GM18499 (cell line): ENCODE results near the gene CREG1.

Experiments
- ATAC-seq: cut with Tn5 transposase; IDR thresholded peaks from one replicate; pipeline ENCODE4 v1.9.1; 2021; ENCODE audit warnings: moderate number of reproducible peaks; ENCODE audit not compliant: insufficient read depth, unreplicated experiment

CREG1 gene

DNA sequence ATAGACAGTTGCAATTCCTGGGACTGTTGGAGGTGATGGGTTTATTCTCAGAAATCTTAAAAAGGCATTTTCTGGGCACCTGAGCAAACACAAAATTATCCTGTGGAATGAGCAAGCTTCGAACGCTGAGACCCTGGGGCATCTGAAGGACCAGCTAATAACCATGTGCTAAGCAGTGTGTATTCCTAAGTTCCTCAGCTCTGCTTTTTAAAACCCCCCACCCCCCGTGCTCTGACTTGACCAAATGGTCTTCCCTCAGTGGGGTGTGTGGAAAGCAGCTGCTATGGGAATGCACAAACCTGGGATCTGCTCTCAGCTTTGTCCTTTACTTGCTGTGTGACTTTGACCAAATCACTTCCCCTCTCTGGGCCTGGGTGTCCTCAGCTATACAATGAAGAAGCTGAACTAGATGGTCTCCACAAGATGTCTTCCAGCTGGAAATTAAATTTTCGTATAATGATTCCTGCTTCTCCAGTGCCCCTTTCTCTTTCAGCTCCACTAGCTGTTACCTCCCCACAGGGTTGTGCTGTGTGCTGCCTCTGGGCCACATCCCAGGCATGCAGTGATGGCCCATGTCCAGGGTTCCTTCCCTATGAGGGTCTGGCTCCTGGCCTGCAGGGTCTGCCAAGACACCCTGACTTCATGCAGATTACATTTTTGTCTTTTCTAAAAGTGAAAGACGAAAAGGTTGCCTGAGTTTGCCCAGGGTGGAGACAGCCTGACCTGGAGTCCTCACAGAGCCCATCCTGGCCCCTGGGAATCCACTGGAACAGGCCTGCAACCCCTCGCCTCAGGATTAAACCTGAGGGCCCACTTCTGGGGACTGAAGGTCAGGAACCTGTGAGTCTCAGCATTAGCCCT is 20.4 kb downstream of the CREG1 start:
- ATAC-seq, result no peak

DNA sequence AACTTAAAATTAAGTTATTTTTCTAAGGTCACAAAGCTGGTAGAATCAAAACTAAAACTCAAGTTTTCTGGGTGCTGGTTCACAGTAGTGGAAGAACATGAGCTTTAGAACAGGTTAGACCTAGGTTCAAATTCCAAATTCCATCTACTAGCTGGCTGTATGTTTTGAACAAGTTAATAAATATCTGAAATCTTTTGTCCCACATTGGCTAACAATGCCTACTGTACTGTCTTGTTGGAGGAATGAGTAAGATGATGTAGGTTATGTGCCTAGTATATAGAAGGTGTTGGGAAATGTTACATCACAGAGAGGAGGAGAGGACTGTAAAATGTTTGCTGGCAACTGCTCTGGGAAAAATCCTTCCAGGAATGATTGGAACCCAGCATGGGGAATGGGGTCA is 21.2 kb downstream of the CREG1 start:
- ATAC-seq, result no peak

- no peak for ATAC-seq
Measured at GRCh38 chr1:167529829-167530474, 23.6 kb downstream of the CREG1 start.

DNA sequence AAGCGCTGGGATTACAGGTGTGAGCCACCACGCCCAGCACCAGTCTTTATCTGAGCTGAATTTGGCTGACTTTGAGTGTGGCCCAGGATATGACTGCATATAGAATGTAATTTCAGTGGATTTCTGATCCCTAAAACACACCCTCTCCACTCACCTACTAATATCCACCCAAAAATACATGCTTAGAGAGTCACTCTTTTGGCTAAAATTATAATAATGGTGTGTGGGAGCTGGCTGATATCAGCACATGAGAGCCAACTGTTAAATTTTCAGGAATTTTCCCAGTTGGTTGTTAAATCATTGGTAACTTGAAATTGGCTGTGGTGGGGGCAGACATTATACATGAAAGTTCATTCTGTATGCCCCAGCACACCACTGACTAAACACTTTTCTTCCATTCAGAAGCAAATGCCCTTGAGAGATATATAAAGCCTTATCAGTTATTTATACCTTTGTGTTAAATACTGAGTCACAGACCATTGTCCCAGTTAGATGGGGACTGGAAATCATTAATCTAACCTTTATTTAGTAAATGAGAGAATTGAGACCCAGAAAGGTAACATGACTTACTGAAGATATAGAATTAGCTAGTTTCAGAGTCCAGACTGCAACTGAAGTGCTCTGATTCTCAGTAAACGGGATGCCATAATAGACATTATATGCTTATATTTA is 25.4 kb downstream of the CREG1 start:
- ATAC-seq, result no peak

DNA sequence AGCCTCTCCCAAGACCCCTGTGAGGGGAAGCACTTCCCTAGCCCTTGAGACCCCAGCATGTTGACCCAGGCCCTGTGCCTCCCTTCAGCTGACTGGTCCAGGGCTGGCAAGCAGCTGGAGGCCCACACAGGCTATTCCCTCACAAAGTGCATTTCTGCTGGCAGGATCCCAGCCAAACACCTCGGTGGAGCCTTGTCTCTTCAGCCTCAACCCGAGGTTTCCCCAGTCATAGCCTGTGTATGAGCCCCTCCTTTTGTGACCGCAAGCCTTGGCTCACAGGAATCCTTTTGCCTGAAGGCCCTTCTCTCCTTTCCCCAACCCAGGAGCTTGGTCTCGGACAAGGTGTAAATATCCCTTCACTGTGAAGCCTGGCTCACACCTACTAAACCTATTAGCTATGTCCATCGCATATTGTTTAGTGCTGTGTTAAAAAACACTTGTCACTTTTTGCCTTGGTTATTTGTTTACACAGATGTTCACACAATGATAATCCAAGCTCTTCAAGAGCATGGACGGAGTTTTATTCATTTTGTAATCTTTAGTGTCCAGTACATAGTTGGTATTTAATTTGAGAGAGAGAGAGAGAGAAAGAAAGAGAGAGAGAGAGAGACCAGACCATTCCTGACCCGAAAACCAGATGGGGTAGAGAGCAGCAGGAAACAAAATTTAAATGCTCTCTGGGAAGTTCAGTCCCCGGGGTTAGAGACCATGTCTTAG is 26.7 kb downstream of the CREG1 start:
- no peak for ATAC-seq

DNA sequence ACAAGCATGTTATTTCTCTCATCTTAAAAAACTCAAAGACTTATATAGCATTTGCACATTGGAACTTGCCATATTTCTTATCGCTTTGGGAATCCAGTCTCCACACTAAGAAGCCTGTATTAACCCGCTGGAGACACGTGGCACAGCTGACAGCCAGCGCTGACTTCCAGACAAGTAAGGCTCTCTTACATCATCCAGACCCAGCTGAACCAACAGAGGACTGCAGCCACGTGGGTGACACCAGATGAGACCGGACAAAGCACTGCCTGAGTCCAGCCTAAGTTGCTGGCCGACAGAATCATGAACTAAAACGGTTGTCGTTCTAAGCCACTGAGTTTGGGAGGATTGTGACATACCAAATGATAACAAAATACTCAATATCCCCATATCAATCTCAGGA is 28.9 kb downstream of the CREG1 start:
- no peak for ATAC-seq

GRCh38 chr1:167522246-167522645 is 31.3 kb downstream of the CREG1 start:
- no peak for ATAC-seq

DNA sequence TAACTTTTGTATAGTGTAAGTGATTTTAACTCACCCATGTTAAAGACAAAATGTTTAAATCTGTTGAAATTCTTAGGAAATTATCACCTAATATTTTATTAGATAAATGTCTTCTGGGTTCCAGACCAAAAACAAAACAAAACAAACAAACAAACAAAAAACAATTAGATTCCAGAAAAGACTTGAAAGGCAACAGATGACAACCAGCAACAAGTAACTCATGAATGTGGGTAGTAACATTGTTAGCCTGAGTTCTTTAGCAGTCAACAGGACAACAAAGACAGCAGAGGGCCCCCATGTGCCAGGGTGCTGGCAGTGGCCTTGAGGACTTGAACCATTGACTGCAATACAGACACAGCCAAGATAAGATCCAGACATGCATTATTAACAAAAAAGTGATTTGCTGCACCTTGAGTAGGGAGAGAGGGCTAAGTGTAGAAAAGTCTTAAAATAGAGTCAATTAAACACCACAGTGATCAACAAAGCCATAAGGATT is 32.8 kb downstream of the CREG1 start:
- no peak for ATAC-seq

GRCh38 chr1:167518331-167518700 is 35.2 kb downstream of the CREG1 start, which contains the start of gene CD247:
CD247 (minus strand) TSS chr1:167518529; CDS start chr1:167518465, 64 bp downstream.
- ATAC-seq, result no peak

GRCh38 chr1:167517535-167518330 is 35.8 kb downstream of the CREG1 start:
- ATAC-seq, result no peak

DNA sequence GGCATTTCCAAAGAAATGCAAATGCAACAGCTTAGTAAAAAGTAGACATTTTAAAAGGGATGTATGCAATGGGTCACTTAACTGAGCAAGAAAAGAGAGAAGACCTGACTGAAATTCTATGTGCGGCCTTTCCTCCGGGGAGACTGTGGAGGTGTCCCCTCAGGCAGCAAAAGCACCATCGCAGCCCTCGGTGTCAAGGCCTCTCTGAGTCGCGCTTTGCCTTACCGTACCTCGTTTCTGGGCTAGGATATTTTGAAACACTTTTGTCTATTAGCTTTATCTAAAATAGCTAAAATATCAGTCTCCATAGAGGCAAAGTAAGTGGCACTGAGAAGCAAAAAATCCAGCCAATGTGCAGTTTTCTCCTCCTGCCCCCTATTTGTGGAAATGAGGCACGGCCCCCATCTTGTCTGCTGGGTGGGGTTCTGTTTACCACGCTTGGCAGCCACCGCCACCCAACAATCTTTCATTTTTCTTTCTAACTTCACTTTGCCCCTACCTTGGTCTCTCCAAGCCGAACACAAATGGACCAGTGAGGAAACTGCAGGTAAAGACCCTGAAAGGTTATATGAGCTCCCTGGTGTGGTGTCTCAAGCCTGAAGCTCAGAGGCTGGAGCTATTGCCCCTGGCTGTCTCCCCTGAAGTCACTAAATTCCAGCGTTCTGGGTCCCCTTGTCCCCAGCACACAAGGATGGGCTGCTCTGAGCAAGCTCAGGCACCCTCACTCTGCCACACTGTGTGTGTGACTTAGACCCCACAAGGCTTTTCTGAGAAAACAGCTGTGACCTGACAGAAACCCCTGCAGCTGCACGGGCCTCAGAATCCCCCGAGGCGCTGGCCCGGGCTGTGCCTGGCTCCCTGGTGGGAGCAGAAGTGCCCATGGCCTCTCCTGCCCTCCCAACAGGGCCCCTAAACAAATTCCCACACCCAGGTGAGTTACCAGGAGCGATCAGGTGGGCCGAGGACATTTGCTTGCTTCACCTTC is 36.9 kb downstream of the CREG1 start:
- ATAC-seq, result no peak

- ATAC-seq, result no peak
Measured at GRCh38 chr1:167515893-167516321, 37.7 kb downstream of the CREG1 start.

GRCh38 chr1:167515461-167515860 is 38.1 kb downstream of the CREG1 start:
- no peak for ATAC-seq

DNA sequence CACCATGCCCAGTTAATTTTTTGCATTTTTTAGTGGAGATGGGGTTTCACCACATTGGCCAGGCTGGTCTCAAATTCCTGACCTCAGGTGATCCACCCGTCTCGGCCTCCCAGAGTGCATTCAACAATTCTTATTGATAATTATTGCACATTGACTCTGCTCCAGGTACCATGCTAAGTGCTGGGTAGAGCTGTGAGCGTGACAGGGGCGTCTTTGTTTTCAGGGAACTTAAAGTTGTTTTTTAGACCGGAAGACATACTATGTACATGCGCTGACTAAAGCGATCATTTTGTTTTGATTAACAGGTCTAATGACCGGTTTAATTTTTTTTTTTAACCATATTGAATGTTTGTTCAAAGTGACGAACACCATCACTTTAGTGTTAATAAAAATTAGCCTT is 39.3 kb downstream of the CREG1 start:
- no peak for ATAC-seq

DNA sequence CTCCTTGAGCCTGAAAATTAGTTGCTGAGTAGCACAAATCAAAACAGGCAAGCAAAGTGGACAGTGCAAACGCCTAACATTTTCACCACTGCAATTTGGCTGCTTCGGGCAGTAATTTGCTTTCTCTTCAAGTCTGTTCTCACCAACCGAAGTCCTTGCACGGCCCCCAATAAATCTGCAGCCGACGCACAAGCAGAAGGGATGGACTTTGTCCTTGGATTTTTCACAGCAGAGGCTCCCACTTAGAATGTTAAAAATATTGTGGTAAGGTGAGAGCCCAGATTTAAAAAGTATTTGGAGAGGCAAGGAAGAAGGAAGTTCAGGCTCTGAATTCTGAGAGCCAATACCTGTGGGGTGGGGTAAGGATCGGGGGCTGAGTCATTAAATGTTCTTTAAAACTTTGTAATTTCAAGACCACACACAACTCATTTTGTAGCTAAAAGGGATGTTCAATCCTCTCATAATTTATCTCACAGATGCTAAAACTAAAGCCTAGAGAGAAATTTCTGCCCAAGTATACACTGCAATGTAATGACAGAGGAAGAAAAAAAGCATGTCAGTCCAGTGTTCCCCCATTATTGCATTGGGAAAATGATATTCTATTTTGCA is 41.4 kb downstream of the CREG1 start:
- ATAC-seq, result no peak

DNA sequence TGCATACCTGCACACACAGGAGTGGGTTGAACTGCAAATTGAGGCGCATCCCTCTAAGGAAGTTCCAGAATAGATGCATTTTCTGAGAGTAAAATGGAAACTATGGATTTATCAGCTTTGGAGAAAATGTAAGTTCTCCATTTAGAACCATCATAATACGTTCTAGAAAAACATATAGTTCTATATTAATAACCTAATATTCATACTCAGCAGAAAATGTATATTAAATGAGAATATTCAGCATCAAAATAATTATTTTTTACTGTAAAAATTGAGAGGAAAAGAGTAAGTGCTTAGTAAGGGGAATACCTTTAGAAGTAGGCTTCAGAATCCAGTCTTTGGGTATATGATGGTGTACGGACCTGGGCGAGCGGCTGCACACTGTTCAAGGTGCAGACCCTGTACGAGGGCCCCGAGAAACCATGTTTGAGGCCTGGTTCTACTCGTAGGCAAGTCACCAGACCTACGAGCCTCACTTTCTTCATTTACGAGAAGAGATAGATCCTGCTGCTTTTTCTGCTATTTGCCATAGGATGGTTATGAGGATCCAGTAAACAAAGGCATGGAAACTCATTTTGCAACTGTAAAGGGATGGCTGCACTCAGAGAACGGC is 42.1 kb downstream of the CREG1 start:
- ATAC-seq, result no peak

DNA sequence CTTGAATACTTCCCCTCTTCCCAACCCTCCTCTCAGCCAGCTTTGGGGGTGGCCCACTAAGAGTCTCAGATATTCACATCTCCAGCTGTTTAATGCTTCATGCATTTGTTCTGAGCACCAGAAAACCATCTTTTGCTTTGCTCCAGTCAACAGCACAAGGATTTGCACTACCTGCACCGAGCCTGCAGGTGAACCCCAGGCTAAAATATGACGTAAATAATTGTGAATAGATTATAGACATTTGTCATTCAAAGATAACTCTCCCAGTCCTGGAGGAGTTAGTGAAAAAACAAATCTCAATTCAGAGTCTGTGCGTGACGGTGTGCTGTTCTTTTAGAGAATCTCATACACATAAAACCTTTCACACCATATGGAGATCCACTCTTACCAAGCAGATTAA is 42.7 kb downstream of the CREG1 start:
- no peak for ATAC-seq

DNA sequence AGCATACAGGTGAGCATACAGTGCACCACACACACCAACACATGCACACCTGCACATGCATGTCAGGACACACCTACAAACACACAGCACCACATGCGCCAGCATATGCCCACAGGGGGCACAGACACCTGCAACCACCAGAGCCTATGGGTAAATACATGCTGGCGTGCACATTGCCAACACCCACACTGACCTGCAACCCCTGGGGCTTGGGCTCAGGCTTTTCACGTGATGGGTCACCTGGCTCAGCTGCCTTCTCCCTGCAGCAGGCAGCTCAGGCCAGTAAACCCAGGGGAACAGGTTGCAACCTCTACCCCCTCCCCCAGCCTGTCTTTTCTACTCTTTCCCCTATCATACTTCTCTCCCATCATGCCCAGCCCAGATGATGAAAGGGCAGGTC is 43.3 kb downstream of the CREG1 start:
- no peak for ATAC-seq
